ENCODE data around the gene RYR2.

- no peak for TF ChIP-seq CTCF (IDR thresholded peaks at IDR 0.05)
- TF ChIP-seq EZH2 (IDR thresholded peaks at IDR 0.05), result no peak
- TF ChIP-seq EZH2phosphoT487 (IDR thresholded peaks at IDR 0.05), result no peak
Observed at GRCh38 chr1:237228421-237228820, 186.4 kb downstream of the RYR2 start.
